Activated CD4-positive, alpha-beta memory T cell treated with anti-CD3 and anti-CD28 coated beads for 36 hours (primary cell): ENCODE results near the gene ARHGAP33. TPM values are rescaled to one million over a fixed set of nuclear protein-coding genes. Genes with fewer than 3 reads are reported as not detected.
A peak's percentile ranks its signal among the peaks of the same experiment; 100 is the strongest.

Experiments used
- CTCF ChIA-PET: fragments of 350-600 bp; sonication (Branson Sonifier 250); formaldehyde crosslinking; loops from one replicate; lab custom pipeline; 2021; ENCODE audit warnings: antibody characterized with exemption, inconsistent platforms; lab: Charles Lee
- POLR2A ChIA-PET: fragments of 350-600 bp; sonication (Branson Sonifier 250); formaldehyde crosslinking; loops from one replicate; lab custom pipeline; 2021; ENCODE audit warnings: antibody characterized with exemption; lab: Charles Lee
- DNase-seq: peaks from one replicate; pipeline ENCODE4 v3.0.0-alpha.2; 2020
- H3K27ac Mint-ChIP-seq: one replicate; pipeline ENCODE4 v1.8.0; 2021; ENCODE audit warnings: mixed read lengths
- H3K27me3 Mint-ChIP-seq: one replicate; pipeline ENCODE4 v1.8.0; 2021; ENCODE audit warnings: mixed read lengths
- H3K36me3 Mint-ChIP-seq: one replicate; pipeline ENCODE4 v1.8.0; 2021; ENCODE audit warnings: mixed read lengths
- H3K4me1 Mint-ChIP-seq: one replicate; pipeline ENCODE4 v1.8.0; 2021; ENCODE audit warnings: low read depth, mixed read lengths
- H3K4me3 Mint-ChIP-seq: one replicate; pipeline ENCODE4 v1.8.0; 2021; ENCODE audit warnings: mild to moderate bottlenecking, mixed read lengths
- H3K9me3 Mint-ChIP-seq: one replicate; pipeline ENCODE4 v1.8.0; 2021; ENCODE audit warnings: mixed read lengths
- intact Hi-C: fragments of 100-400 bp; cut with micrococcal nuclease; formaldehyde crosslinking; loops from one replicate; pipeline ENCODE4 v1.15.1; 2023
- total RNA-seq, 2 experiments: library from RNA; stranded (reverse); gene quantifications; one replicate each; pipeline ENCODE4 v1.2.3, GENCODE V29; 2021

Gene ARHGAP33
- total RNA-seq, 2 experiments from 2014 or later, result 35.0 to 39.3 TPM

DNA sequence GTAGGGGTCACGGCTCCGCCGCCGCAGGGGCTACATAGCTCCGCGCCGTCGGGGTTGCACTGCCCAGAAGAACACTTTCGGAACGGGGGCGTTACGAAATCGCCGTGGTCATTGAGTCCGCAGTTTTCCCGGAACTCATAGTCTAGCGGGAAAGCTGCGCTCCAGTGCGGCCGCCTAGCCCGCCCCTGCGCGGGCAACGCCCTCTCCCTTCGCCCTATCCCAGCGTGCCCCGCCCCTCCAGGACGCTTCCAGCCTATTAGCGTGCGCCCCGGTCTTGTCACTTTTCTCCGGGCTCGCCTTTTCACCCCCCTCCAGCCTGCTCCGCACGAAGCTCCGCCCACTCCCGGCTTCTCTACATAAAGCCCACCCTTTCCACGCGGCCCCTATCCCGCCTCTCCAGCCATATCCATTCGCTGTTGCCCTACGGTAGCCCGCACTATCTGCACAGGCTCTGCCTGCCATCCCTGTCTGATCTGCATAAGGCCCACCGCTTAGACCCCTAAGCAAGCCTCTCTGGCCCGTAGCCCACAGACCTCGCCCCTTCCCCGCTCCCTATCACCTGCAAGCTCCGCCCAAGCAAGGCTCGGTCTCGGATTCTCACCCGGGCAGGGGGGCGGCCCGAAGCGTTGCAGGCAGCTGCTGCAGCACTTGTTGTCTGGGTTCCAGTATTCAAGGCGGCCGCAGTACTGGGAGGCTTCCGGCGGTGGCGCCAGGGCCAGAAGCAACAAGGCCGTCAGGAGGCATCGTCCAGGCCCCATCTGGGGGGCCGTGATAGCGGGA is 34.8 kb upstream of the ARHGAP33 start:
- H3K27me3 Mint-ChIP-seq, result no peaks in the 10 kb centered on the region
- POLR2A ChIA-PET, result interaction anchor here (0.5 to 3.2 kb wide), 9 partner anchors 10 to 191 kb away, joined by 3 to 34 read pairs (median 3); partner anchors contain the start of genes HSPB6 and PROSER3
- DNase-seq, result peak; percentile 98
- H3K9me3 Mint-ChIP-seq, result no peaks in the 10 kb centered on the region
- CTCF ChIA-PET, result interaction anchor here (1.0 to 3.6 kb wide), 7 partner anchors 22 to 92 kb away, joined by 3 to 24 read pairs (median 4); partner anchors contain the start of genes COX6B1 and ZBTB32
- peak overlapping the region; percentile 89 for H3K4me3 Mint-ChIP-seq
- H3K27ac Mint-ChIP-seq, result peak overlapping the region; percentile 90
- peaks cover 31% of the 10 kb centered on the region for H3K4me1 Mint-ChIP-seq
- peaks cover 44% of the 10 kb centered on the region for H3K36me3 Mint-ChIP-seq
- intact Hi-C loops, result loop anchor here (1.0 to 10.0 kb wide), 5 partner anchors 23 to 474 kb away; partner anchors contain the start of genes COX6B1, ETV2, OVOL3 and POLR2I

DNA sequence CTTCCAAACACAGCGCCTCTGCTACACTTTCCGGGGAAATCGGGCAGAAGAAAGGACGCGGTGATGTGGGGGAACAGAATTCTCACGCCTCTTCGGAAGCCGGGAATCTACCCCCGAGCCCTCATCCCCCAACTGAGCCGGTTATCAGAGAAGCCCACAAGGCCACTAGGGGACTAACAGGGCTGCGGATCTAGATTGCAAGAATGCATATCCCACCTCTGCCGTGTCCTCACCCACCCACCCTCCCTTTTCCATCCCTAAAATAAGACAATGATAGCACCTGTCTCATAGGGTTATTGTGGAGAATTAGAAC is 34.2 kb upstream of the ARHGAP33 start:
- intact Hi-C loops, result loop anchor here (2.0 to 10.0 kb wide), 4 partner anchors 44 to 474 kb away; partner anchors contain the start of genes COX6B1, ETV2, OVOL3 and POLR2I
- DNase-seq, result no peak
- ChIA-PET POLR2A (interaction anchor here (0.6 to 3.2 kb wide), 6 partner anchors 11 to 129 kb away, joined by 3 to 34 read pairs (median 7); partner anchors contain the start of genes HSPB6 and PROSER3), CTCF (interaction anchor here (1.0 to 3.6 kb wide), 7 partner anchors 23 to 93 kb away, joined by 3 to 24 read pairs (median 4); partner anchors contain the start of genes COX6B1 and ZBTB32)
- no peaks in the 10 kb centered on the region for H3K27me3 Mint-ChIP-seq
- H3K36me3 Mint-ChIP-seq, result peaks cover 43% of the 10 kb centered on the region
- H3K4me3 Mint-ChIP-seq, result peak overlapping the region; percentile 93
- no peaks in the 10 kb centered on the region for H3K9me3 Mint-ChIP-seq
- peak overlapping the region; percentile 98 for H3K27ac Mint-ChIP-seq
- peaks cover 37% of the 10 kb centered on the region for H3K4me1 Mint-ChIP-seq

DNA sequence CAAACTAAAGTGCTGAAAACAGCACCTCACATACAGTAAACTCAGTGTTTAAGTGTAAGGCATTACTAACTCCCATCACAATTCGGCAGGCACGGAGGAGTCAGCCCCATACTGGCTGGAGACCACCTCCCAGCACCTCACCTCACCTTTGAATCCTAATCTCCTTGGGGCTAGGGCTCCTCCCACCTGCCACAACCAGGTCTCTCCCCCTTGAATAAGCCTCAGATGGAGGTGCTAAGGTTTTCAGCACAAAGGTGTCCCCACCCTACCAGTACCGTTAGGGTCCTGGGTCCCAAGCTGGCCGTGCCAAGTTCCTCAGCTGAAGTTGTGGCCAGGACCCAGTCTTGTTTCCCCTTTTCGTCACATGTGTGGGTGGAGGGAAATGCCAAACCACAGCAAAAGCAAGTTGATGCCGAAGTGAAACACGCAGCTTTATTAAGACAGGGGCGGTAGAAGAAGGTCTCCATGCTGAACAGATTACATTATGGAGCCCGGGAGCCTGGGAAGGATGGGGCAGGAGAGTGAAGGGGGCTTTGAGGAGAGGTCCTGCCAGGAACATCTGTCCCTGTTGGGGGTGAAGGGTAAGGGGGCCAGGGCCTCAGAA is 33.1 kb upstream of the ARHGAP33 start, which contains the start of gene IGFLR1:
IGFLR1 (minus strand) TSS at position 332 of the 604 bp plus-strand sequence. CDS start 1,272 bp downstream, outside the sequence.
- H3K4me1 Mint-ChIP-seq, result peaks cover 39% of the 10 kb centered on the region
- H3K4me3 Mint-ChIP-seq, result peak within 1 kb of the TSS; percentile 93
- CTCF ChIA-PET, result interaction anchor here (1.2 to 3.6 kb wide), 5 partner anchors 15 to 189 kb away, joined by 3 to 24 read pairs (median 5); no protein-coding TSS in a partner anchor
- H3K9me3 Mint-ChIP-seq, result no peaks in the 10 kb centered on the region
- no peaks in the 10 kb centered on the region for H3K27me3 Mint-ChIP-seq
- POLR2A ChIA-PET, result interaction anchor here (0.7 to 4.3 kb wide), 5 partner anchors 17 to 40 kb away, joined by 3 to 45 read pairs (median 3); no protein-coding TSS in a partner anchor
- intact Hi-C loops, result loop anchor here (10.0 kb wide), 3 partner anchors 97 to 473 kb away; partner anchors contain the start of genes COX6B1, ETV2, OVOL3 and POLR2I
- H3K36me3 Mint-ChIP-seq, result peaks cover 35% of the 10 kb centered on the region
- peak; percentile 89 for DNase-seq
- H3K27ac Mint-ChIP-seq, result peak within 1 kb of the TSS; percentile 98

DNA sequence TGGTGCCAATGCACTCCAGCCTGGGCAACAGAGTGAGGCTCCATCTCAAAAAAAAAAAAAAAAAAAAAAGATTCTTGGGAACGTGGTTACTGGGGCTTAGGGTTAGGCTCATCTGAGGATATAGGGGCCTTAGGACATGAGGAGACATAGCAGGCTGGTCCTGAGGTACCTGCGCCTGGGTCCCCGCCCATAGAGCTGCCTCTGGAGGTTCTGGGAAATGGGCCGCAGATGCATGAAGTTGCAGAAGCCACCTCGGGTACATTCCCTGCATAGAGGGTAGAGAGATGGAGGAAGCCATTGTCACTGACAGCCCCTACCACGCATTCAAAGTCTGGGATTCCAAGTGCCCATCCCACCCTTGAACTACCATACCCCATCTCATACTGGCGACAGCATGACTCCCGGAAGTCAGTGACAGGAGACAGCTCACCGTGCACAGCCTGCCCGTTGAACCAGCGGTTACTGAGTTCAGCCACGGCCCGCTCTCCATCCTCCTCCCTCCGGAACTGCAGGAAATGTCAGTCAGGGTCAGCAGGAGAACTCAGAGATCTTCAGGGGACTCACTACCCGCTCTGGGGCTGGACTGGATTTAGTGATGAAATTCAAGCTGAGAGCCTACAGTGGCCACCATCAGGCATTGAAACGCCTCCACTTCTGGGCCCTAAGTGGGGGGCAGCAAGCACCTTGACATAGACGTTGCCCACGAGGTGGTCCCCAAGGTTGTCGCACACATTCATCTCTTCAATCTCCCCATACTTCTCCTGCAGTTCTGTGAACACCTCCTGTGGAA is 31.5 kb upstream of the ARHGAP33 start:
- intact Hi-C loops, result loop anchor here (2.0 to 10.0 kb wide), 6 partner anchors 27 to 471 kb away; partner anchors contain the start of genes ARHGAP33, COX6B1, ETV2 and NFKBID
- Mint-ChIP-seq H3K27ac (peak overlapping the region; percentile 98), H3K4me1 (peaks cover 45% of the 10 kb centered on the region), H3K36me3 (peaks cover 25% of the 10 kb centered on the region), H3K4me3 (peak overlapping the region; percentile 93), H3K27me3 (no peaks in the 10 kb centered on the region), H3K9me3 (no peaks in the 10 kb centered on the region)
- ChIA-PET CTCF (interaction anchor here (0.7 to 2.4 kb wide), 6 partner anchors 12 to 187 kb away, joined by 3 to 12 read pairs (median 5); no protein-coding TSS in a partner anchor), POLR2A (interaction anchor here (1.6 to 4.3 kb wide), 3 partner anchors 21 to 31 kb away, joined by 4 to 45 read pairs (median 13); partner anchors contain the start of gene KMT2B)
- DNase-seq, result no peak

DNA sequence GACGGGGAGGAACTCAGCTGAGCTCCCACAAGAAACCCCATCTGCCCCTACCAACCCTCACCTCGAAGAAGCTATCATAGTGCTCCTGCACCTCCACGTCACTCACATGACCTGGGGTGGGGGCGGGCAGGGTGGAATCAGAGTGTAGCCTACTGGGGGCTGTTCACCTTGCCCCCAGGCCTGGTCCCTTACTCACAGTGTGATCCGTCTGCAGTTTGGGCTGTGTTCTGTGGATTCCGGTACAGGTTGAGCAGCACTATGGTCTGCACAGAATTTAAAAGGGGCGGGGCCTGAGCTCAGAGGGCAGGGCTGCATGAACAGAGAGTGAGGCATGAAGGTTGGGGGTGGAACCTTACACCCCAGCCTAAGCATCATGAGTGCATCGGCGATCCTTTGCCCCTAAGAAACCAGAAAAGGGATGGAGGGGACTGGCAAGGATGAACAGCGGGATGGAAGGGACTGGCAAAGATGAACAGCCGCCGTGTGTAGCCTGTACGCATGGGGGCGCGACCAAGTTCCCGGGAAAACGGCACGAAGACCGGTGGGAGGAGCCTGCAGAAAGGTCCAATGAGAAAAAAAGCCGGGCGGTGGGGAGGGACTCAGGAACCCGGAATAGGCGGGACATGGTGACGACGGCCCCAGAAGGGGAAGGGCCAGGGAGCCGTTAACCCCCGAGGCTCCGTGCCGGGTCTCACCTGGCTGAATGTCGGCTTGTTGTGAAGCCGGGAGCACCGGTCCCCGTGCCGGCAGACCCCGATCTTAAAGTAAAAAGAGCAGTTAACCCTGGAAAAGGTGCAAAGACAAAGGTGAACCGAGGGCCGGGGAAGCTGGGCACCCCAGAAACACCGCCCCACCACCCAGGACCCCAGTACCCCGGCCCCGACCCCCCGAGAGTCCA is 30.7 kb upstream of the ARHGAP33 start:
- Mint-ChIP-seq H3K27ac (peak overlapping the region; percentile 98), H3K4me1 (peaks cover 46% of the 10 kb centered on the region), H3K4me3 (peak overlapping the region; percentile 93), H3K36me3 (peaks cover 24% of the 10 kb centered on the region), H3K27me3 (no peaks in the 10 kb centered on the region), H3K9me3 (no peaks in the 10 kb centered on the region)
- DNase-seq, result peak; percentile 96
- ChIA-PET POLR2A (interaction anchor here (3.5 to 4.3 kb wide), 2 partner anchors 26 to 32 kb away, joined by 13 to 45 read pairs; partner anchors contain the start of gene KMT2B), CTCF (interaction anchor here (0.7 to 2.1 kb wide), 7 partner anchors 11 to 187 kb away, joined by 3 to 10 read pairs (median 4); no protein-coding TSS in a partner anchor)
- intact Hi-C loops, result loop anchor here (1.0 to 10.0 kb wide), 8 partner anchors 28 to 470 kb away; partner anchors contain the start of genes ARHGAP33, COX6B1, ETV2 and NFKBID

DNA sequence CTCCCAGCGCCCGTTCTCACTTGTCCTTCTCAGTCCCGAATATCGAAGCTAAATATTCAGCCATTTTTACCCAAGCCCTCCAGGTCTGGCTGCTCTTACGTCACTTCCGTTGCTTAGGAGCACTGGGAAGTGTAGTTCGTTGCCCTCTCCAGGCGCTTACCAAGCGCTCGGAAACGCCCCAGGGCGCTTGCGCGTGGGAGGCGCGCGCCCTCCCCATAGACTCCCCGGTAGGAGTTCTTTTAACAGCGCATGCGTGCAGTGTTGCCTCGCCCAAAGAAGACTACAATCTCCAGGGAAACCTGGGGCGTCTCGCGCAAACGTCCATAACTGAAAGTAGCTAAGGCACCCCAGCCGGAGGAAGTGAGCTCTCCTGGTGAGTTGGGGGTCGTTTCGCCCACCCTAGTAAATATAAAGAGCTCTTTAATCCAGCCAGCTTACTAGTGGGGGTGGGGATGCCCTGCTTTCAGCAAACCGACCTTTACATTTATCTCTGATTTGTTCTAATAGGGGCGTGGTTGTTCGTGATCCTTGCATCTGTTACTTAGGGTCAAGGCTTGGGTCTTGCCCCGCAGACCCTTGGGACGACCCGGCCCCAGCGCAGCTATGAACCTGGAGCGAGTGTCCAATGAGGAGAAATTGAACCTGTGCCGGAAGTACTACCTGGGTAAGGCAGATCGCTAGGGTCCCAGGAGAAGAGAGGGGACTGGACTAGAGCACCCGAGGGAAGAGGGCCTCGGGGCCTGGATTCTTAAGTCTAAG is 29.9 kb upstream of the ARHGAP33 start, which contains the start of the genes PSENEN and U2AF1L4:
PSENEN (plus strand) TSS at position 324 of the 759 bp plus-strand sequence; CDS start at position 604, 280 bp downstream.
U2AF1L4 (minus strand) TSS at position 91 of the 759 bp plus-strand sequence; CDS start at position 64, 27 bp downstream.
- ChIA-PET POLR2A (interaction anchor here (3.5 to 4.3 kb wide), 2 partner anchors 27 to 33 kb away, joined by 13 to 45 read pairs; partner anchors contain the start of gene KMT2B), CTCF (interaction anchor here (0.9 to 1.5 kb wide), 3 partner anchors 51 to 187 kb away, joined by 3 to 10 read pairs (median 7); no protein-coding TSS in a partner anchor)
- peaks cover 51% of the 10 kb centered on the region for H3K4me1 Mint-ChIP-seq
- intact Hi-C loops, result loop anchor here (1.0 to 10.0 kb wide), 8 partner anchors 29 to 469 kb away; partner anchors contain the start of genes ARHGAP33, COX6B1, ETV2 and NFKBID
- peak within 1 kb of the TSS; percentile 98 for H3K27ac Mint-ChIP-seq
- peak within 1 kb of the TSS; percentile 93 for H3K4me3 Mint-ChIP-seq
- peak; percentile 98 for DNase-seq
- no peaks in the 10 kb centered on the region for H3K27me3 Mint-ChIP-seq
- H3K36me3 Mint-ChIP-seq, result peaks cover 21% of the 10 kb centered on the region
- no peaks in the 10 kb centered on the region for H3K9me3 Mint-ChIP-seq

DNA sequence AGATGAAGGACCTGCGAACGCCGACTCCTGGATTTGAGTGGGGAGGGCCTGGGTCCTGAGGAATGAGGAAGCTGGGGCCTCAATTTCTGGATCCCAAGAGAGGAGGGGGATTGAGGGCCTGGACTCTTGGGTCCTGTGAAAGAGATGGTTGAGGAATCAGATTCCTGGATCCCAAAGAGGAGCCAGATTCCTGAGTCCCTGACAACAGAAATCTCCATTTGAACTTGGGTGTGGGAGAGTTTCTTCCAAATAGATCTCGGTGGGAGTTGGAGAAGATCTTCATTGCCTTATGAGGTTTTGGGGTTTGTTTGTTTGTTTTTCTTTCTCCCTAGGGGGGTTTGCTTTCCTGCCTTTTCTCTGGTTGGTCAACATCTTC is 29.3 kb upstream of the ARHGAP33 start:
- CTCF ChIA-PET, result interaction anchor here (0.9 to 1.5 kb wide), 2 partner anchors 73 to 186 kb away, joined by 3 to 7 read pairs; no protein-coding TSS in a partner anchor
- peak overlapping the region; percentile 98 for H3K27ac Mint-ChIP-seq
- POLR2A ChIA-PET, result interaction anchor here (3.5 to 4.3 kb wide), 2 partner anchors 28 to 33 kb away, joined by 13 to 45 read pairs; partner anchors contain the start of gene KMT2B
- peak overlapping the region; percentile 93 for H3K4me3 Mint-ChIP-seq
- H3K27me3 Mint-ChIP-seq, result no peaks in the 10 kb centered on the region
- peaks cover 51% of the 10 kb centered on the region for H3K4me1 Mint-ChIP-seq
- intact Hi-C loops, result loop anchor here (5.0 to 10.0 kb wide), 4 partner anchors 101 to 469 kb away; partner anchors contain the start of genes COX6B1, ETV2, OVOL3 and POLR2I
- H3K36me3 Mint-ChIP-seq, result peaks cover 16% of the 10 kb centered on the region
- H3K9me3 Mint-ChIP-seq, result no peaks in the 10 kb centered on the region
- DNase-seq, result no peak

DNA sequence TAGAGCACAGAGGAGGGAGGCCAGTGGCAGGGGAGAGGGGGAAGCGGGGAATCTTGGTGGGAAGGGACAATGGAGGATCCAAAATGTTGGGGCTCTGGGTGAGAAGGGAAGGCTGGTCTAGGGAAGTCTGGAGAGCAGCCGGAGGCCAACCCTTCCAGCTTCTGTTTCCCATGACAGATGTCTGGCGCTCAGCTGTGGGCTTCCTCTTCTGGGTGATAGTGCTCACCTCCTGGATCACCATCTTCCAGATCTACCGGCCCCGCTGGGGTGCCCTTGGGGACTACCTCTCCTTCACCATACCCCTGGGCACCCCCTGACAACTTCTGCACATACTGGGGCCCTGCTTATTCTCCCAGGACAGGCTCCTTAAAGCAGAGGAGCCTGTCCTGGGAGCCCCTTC is 28.8 kb upstream of the ARHGAP33 start:
- no peak for DNase-seq
- H3K36me3 Mint-ChIP-seq, result peaks cover 16% of the 10 kb centered on the region
- H3K27ac Mint-ChIP-seq, result peak overlapping the region; percentile 98
- POLR2A ChIA-PET, result interaction anchor here (3.5 kb wide), 1 partner anchor 28 kb away, joined by 13 read pairs; the partner anchor contains the start of gene KMT2B
- intact Hi-C loops, result loop anchor here (5.0 to 10.0 kb wide), 4 partner anchors 102 to 468 kb away; partner anchors contain the start of genes COX6B1, ETV2, OVOL3 and POLR2I
- no peaks in the 10 kb centered on the region for H3K27me3 Mint-ChIP-seq
- CTCF ChIA-PET, result no interaction called here
- H3K4me3 Mint-ChIP-seq, result peak overlapping the region; percentile 93
- H3K4me1 Mint-ChIP-seq, result peaks cover 51% of the 10 kb centered on the region
- no peaks in the 10 kb centered on the region for H3K9me3 Mint-ChIP-seq
